ENCODE measurements around the gene DNAH6. TPM values are rescaled to one million over a fixed set of nuclear protein-coding genes. Genes with fewer than 3 reads are reported as not detected.

Gene DNAH6
- total and polyA plus RNA-seq, 2 of the 8 experiments (the other 6 are each of a cell fraction or from before 2014, with no cell fraction given), result 0.06 to 0.43 TPM

- Histone ChIP-seq H2BK5ac (ENCODE audit: low read depth, low read length) (no peak overlapping the region), H3K4me3 (ENCODE audit: extremely low read depth in 1 of 4, insufficient read depth in 2 of 4, low read depth in 3 of 4, low read length in 4 of 4) (no peak overlapping the region), H2BK15ac (ENCODE audit: low read length) (no peak overlapping the region), H3K23ac (ENCODE audit: insufficient read length) (no peak overlapping the region), H4K5ac (ENCODE audit: insufficient read length, low read depth, low read length) (no peak overlapping the region), H3K27ac (ENCODE audit: low read depth, low read length) (no peak overlapping the region), H3K9me3 (ENCODE audit: insufficient read depth in 2 of 2, low read depth in 1 of 2, low read length in 1 of 2) (peaks cover 3 to 7% of the 10 kb centered on the region in 2 experiments; a peak in 2 of 4 replicates), H2BK20ac (ENCODE audit: low read length) (no peak overlapping the region), H3K4ac (replicated peaks; ENCODE audit: insufficient read length, low read depth, low read length) (no peak overlapping the region), H2BK120ac (replicated peaks; ENCODE audit: low read depth, low read length) (no peak overlapping the region), H3K79me1 (ENCODE audit: low read depth, low read length) (no peaks in the 10 kb centered on the region), H3K4me1 (replicated peaks in 1 of 4; ENCODE audit: control insufficient read depth in 3 of 4, insufficient read depth in 4 of 4, low read length in 3 of 4) (no peaks in the 10 kb centered on the region), H4K91ac (replicated peaks; ENCODE audit: insufficient read length, low read length) (no peak overlapping the region), H3K56ac (replicated peaks; ENCODE audit: insufficient read length, low read depth, low read length) (no peak overlapping the region), H4K8ac (ENCODE audit: extremely low read depth, insufficient read depth, low read length) (no peak overlapping the region), H3K27me3 (replicated peaks in 1 of 4; ENCODE audit: control insufficient read depth in 3 of 4, extremely low read depth in 1 of 4, insufficient read depth in 3 of 4, low read length in 3 of 4) (no peaks in the 10 kb centered on the region), H3K14ac (ENCODE audit: insufficient read length) (no peak overlapping the region), H3K4me2 (ENCODE audit: insufficient read depth in 1 of 2, low read depth in 2 of 2, low read length in 2 of 2) (no peak overlapping the region), H2BK12ac (ENCODE audit: low read depth, low read length) (no peak overlapping the region), H4K20me1 (replicated peaks in 1 of 2; ENCODE audit: control insufficient read depth in 1 of 2, insufficient read depth in 2 of 2, low read length in 2 of 2) (no peaks in the 10 kb centered on the region), H3K9ac (replicated peaks in 1 of 4; ENCODE audit: extremely low read depth in 1 of 4, low read depth in 3 of 4, low read length in 3 of 4) (no peak overlapping the region), H2AFZ (ENCODE audit: low read length) (no peak overlapping the region), H3K18ac (ENCODE audit: extremely low read depth, low read length) (no peak overlapping the region), H3K79me2 (ENCODE audit: control insufficient read depth in 1 of 2, insufficient read depth in 2 of 2, low read length in 2 of 2) (no peaks in the 10 kb centered on the region), H3K36me3 (ENCODE audit: control insufficient read depth in 2 of 4, insufficient read depth in 4 of 4, low read length in 3 of 4) (no peaks in the 10 kb centered on the region), H2AK5ac (ENCODE audit: low read depth, low read length) (no peak overlapping the region), H3K23me2 (ENCODE audit: low read depth, low read length) (no peaks in the 10 kb centered on the region)
- POLR2A ChIA-PET (ENCODE audit: partially characterized antibody), result interaction anchor here (1.0 kb wide), 1 partner anchor 23 kb away, joined by 3 read pairs; no protein-coding TSS in a partner anchor
- FAIRE-seq, result no peak
- WGBS, 2 experiments (ENCODE audit: extremely low coverage in 1 of 2, insufficient coverage in 1 of 2, insufficient read length in 1 of 2, insufficient replicate concordance in 2 of 2, low coverage in 1 of 2, low lambda C conversion rate in 2 of 2, missing lambda C conversion rate in 1 of 2), result 78% methylated on average over 3 of the region's 3 CpGs; no CpG with 5 or more reads in 1 of the 2 experiments
- no peak for DNase-seq (ENCODE audit: low read depth in 1 of 2, low spot score in 2 of 2)
- CTCF ChIA-PET (ENCODE audit: partially characterized antibody), result no interaction called here
- TF ChIP-seq RBBP5 (IDR thresholded peaks at IDR 0.05; ENCODE audit: borderline replicate concordance, low read depth, low read length) (no peak), GABPA (IDR thresholded peaks at IDR 0.05; ENCODE audit: borderline replicate concordance, insufficient read depth, low read length) (no peak), ASH2L (IDR thresholded peaks at IDR 0.05; ENCODE audit: low read length) (no peak), EGR1 (IDR thresholded peaks at IDR 0.05; ENCODE audit: borderline replicate concordance, low read depth, low read length) (no peak), NRF1 (IDR thresholded peaks at IDR 0.05; ENCODE audit: low read depth, low read length) (no peak), POLR2A (IDR thresholded peaks at IDR 0.05; ENCODE audit: control extremely low read depth in 1 of 2, low read depth in 2 of 2, low read length in 2 of 2) (no peak), CREB1 (IDR thresholded peaks at IDR 0.05) (no peak), SRF (IDR thresholded peaks at IDR 0.05; ENCODE audit: low read depth, low read length) (no peak), KDM5A (IDR thresholded peaks at IDR 0.05; ENCODE audit: low read length) (no peak), SIX5 (IDR thresholded peaks at IDR 0.05; ENCODE audit: low read depth, low read length) (no peak), CBX8 (IDR thresholded peaks at IDR 0.05; ENCODE audit: borderline replicate concordance, low read depth, low read length) (no peak), RFX5 (IDR thresholded peaks at IDR 0.05; ENCODE audit: borderline replicate concordance, low read depth, low read length) (no peak)
- TF ChIP-seq, protein P1, sequence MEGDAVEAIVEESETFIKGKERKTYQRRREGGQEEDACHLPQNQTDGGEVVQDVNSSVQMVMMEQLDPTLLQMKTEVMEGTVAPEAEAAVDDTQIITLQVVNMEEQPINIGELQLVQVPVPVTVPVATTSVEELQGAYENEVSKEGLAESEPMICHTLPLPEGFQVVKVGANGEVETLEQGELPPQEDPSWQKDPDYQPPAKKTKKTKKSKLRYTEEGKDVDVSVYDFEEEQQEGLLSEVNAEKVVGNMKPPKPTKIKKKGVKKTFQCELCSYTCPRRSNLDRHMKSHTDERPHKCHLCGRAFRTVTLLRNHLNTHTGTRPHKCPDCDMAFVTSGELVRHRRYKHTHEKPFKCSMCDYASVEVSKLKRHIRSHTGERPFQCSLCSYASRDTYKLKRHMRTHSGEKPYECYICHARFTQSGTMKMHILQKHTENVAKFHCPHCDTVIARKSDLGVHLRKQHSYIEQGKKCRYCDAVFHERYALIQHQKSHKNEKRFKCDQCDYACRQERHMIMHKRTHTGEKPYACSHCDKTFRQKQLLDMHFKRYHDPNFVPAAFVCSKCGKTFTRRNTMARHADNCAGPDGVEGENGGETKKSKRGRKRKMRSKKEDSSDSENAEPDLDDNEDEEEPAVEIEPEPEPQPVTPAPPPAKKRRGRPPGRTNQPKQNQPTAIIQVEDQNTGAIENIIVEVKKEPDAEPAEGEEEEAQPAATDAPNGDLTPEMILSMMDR (IDR thresholded peaks at IDR 0.05; ENCODE audit: control extremely low read depth in 1 of 3, insufficient read depth in 1 of 3, low read depth in 1 of 3, low read length in 3 of 3), result no peak
These were observed 33.7 kb upstream of the DNAH6 start for GRCh38 chr2:84482603-84483002.
